H1 (cell line): ENCODE measurements around the gene TSNAXIP1. TPM values are rescaled to one million over a fixed set of nuclear protein-coding genes. Genes with fewer than 3 reads are reported as not detected.

Experiments used
- CHD2 ChIP-seq: IDR thresholded peaks from 2 replicates; pipeline ENCODE4 v1.6.1; 2012; ENCODE audit warnings: low read length, improper control_type of control experiment
- EP300 ChIP-seq, 2 experiments: IDR thresholded peaks; 1 replicate in 1 of 2; 2 replicates in 1 of 2; pipeline ENCODE4 v1.6.1; 2011 to 2012; ENCODE audit warnings: low read depth in 2 of 2, low read length in 2 of 2, mild to moderate bottlenecking in 2 of 2, borderline replicate concordance in 1 of 2, inconsistent platforms in 1 of 2, moderate library complexity in 1 of 2
- EZH2 ChIP-seq: fragments of 200-600 bp; sonication (generic); IDR thresholded peaks from 2 replicates; pipeline ENCODE4 v1.7.1; 2012; ENCODE audit warnings: low read depth, mild to moderate bottlenecking, moderate library complexity, low read length, inconsistent platforms; ENCODE audit not compliant: severe bottlenecking
- NRF1 ChIP-seq: IDR thresholded peaks from 2 replicates; pipeline ENCODE4 v1.6.1; 2011; ENCODE audit warnings: mild to moderate bottlenecking, low read depth, low read length, improper control_type of control experiment
- POLR2A ChIP-seq, 2 experiments: IDR thresholded peaks; 1 replicate in 1 of 2; 2 replicates in 1 of 2; pipeline ENCODE4 v1.6.1; 2011; ENCODE audit warnings: low read depth in 2 of 2, low read length in 2 of 2, mild to moderate bottlenecking in 2 of 2; ENCODE audit errors: control extremely low read depth in 1 of 2
- RBBP5 ChIP-seq: IDR thresholded peaks from 2 replicates; pipeline ENCODE4 v1.7.1; 2012; ENCODE audit warnings: low read depth, mild to moderate bottlenecking, inconsistent platforms, low read length, moderate library complexity, borderline replicate concordance
- SIRT6 ChIP-seq: IDR thresholded peaks from one replicate; pipeline ENCODE4 v1.7.1; 2012; ENCODE audit warnings: low read length, inconsistent platforms
- polyA plus RNA-seq, 7 experiments: library from polyadenylated mRNA; depleted of rRNA in 3 of 7; stranded (reverse) in 5 of 7; unstranded in 2 of 7; fragments of >200 nt in 5 of 7; fragments of 200-250 nt in 2 of 7; gene quantifications; 1 replicate in 5 of 7; 2 replicates in 1 of 7; 4 replicates in 1 of 7; pipeline versions ENCODE4 v1.2.1 to v1.2.3, GENCODE V29; 2011 to 2013; ENCODE audit warnings: missing spikeins in 2 of 7, mixed read lengths in 2 of 7
- total RNA-seq: library from RNA; stranded (reverse); fragmentation: NEBNext Ultra II Directional; extraction: Animal tissue kit (Norgen Biotek cat#: 25700); gene quantifications from 2 replicates; pipeline ENCODE4 v1.2.1, GENCODE V29; 2021
- TF ChIP-seq, protein P1 (sequence below): fragments of 300-600 bp; sonication (generic); IDR thresholded peaks from 2 replicates; pipeline ENCODE4 v1.7.1; 2012; ENCODE audit warnings: low read length, moderate library complexity, mild to moderate bottlenecking, inconsistent platforms; ENCODE audit not compliant: insufficient replicate concordance
- TF ChIP-seq, protein P2 (sequence below): IDR thresholded peaks from 2 replicates; pipeline ENCODE4 v1.6.1; 2011; ENCODE audit warnings: low read depth, mild to moderate bottlenecking, low read length; ENCODE audit not compliant: insufficient read depth

Gene TSNAXIP1
- total and polyA plus RNA-seq, 2 of the 8 experiments (the other 6 are each of a cell fraction or from before 2014, with no cell fraction given), result 0.37 to 0.94 TPM

DNA sequence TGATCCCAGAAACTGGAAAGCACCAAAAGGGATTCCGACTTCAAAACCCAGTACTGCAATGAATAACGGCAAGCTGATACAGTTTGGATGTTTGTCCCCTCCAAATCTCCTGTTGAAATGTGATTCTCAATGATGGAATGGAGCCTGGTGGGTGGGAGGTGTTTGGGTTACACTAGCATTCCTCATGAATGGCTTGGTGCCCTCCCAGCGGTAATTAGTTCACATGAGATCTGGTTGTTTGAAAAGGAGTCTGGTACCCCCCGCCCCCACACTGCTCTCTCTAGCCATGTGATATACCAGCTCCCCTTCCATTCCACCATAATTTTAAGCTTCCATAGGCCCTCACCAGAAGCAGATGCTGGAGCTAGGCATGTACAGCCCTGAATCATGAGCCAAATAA is 40.4 kb upstream of the TSNAXIP1 start (continued):
- TF ChIP-seq, protein P1, sequence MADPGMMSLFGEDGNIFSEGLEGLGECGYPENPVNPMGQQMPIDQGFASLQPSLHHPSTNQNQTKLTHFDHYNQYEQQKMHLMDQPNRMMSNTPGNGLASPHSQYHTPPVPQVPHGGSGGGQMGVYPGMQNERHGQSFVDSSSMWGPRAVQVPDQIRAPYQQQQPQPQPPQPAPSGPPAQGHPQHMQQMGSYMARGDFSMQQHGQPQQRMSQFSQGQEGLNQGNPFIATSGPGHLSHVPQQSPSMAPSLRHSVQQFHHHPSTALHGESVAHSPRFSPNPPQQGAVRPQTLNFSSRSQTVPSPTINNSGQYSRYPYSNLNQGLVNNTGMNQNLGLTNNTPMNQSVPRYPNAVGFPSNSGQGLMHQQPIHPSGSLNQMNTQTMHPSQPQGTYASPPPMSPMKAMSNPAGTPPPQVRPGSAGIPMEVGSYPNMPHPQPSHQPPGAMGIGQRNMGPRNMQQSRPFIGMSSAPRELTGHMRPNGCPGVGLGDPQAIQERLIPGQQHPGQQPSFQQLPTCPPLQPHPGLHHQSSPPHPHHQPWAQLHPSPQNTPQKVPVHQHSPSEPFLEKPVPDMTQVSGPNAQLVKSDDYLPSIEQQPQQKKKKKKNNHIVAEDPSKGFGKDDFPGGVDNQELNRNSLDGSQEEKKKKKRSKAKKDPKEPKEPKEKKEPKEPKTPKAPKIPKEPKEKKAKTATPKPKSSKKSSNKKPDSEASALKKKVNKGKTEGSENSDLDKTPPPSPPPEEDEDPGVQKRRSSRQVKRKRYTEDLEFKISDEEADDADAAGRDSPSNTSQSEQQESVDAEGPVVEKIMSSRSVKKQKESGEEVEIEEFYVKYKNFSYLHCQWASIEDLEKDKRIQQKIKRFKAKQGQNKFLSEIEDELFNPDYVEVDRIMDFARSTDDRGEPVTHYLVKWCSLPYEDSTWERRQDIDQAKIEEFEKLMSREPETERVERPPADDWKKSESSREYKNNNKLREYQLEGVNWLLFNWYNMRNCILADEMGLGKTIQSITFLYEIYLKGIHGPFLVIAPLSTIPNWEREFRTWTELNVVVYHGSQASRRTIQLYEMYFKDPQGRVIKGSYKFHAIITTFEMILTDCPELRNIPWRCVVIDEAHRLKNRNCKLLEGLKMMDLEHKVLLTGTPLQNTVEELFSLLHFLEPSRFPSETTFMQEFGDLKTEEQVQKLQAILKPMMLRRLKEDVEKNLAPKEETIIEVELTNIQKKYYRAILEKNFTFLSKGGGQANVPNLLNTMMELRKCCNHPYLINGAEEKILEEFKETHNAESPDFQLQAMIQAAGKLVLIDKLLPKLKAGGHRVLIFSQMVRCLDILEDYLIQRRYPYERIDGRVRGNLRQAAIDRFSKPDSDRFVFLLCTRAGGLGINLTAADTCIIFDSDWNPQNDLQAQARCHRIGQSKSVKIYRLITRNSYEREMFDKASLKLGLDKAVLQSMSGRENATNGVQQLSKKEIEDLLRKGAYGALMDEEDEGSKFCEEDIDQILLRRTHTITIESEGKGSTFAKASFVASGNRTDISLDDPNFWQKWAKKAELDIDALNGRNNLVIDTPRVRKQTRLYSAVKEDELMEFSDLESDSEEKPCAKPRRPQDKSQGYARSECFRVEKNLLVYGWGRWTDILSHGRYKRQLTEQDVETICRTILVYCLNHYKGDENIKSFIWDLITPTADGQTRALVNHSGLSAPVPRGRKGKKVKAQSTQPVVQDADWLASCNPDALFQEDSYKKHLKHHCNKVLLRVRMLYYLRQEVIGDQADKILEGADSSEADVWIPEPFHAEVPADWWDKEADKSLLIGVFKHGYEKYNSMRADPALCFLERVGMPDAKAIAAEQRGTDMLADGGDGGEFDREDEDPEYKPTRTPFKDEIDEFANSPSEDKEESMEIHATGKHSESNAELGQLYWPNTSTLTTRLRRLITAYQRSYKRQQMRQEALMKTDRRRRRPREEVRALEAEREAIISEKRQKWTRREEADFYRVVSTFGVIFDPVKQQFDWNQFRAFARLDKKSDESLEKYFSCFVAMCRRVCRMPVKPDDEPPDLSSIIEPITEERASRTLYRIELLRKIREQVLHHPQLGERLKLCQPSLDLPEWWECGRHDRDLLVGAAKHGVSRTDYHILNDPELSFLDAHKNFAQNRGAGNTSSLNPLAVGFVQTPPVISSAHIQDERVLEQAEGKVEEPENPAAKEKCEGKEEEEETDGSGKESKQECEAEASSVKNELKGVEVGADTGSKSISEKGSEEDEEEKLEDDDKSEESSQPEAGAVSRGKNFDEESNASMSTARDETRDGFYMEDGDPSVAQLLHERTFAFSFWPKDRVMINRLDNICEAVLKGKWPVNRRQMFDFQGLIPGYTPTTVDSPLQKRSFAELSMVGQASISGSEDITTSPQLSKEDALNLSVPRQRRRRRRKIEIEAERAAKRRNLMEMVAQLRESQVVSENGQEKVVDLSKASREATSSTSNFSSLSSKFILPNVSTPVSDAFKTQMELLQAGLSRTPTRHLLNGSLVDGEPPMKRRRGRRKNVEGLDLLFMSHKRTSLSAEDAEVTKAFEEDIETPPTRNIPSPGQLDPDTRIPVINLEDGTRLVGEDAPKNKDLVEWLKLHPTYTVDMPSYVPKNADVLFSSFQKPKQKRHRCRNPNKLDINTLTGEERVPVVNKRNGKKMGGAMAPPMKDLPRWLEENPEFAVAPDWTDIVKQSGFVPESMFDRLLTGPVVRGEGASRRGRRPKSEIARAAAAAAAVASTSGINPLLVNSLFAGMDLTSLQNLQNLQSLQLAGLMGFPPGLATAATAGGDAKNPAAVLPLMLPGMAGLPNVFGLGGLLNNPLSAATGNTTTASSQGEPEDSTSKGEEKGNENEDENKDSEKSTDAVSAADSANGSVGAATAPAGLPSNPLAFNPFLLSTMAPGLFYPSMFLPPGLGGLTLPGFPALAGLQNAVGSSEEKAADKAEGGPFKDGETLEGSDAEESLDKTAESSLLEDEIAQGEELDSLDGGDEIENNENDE, result no peak
- TF ChIP-seq, protein P2, sequence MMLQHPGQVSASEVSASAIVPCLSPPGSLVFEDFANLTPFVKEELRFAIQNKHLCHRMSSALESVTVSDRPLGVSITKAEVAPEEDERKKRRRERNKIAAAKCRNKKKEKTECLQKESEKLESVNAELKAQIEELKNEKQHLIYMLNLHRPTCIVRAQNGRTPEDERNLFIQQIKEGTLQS, result no peak
- TF ChIP-seq RBBP5, result no peak
- no peak for TF ChIP-seq NRF1
- no peak for TF ChIP-seq EZH2
- no peak for TF ChIP-seq CHD2
- no peak for TF ChIP-seq EP300 (IDR thresholded peaks at IDR 0.05; ENCODE audit: borderline replicate concordance in 1 of 2, low read depth in 2 of 2, low read length in 2 of 2)
- no peak for TF ChIP-seq POLR2A (IDR thresholded peaks at IDR 0.05; ENCODE audit: control extremely low read depth in 1 of 2, low read depth in 2 of 2, low read length in 2 of 2)
- no peak for TF ChIP-seq SIRT6
